K562 (cell line): ENCODE measurements around the gene MKNK2. TPM values are rescaled to one million over a fixed set of nuclear protein-coding genes. Genes with fewer than 3 reads are reported as not detected.

Experiments
- ATAC-seq: fragments of 200-7000 bp; cut with Tn5 transposase; 3 replicates; pipeline ENCODE4 v1.9.1; 2020; ENCODE audit warnings: moderate library complexity
- BruUV-seq: library from RNA; stranded (reverse); fragments of 400-500 nt; replicated peaks from 2 replicates; lab custom pipeline; 2021; lab: Mats Ljungman, UMichigan
- CTCF ChIA-PET: fragments of 300-600 bp; formaldehyde crosslinking; extraction: SDS; loops from one replicate; lab custom pipeline; 2021; ENCODE audit warnings: low intra/inter-chr PET ratio; lab: Yijun Ruan, JAX
- POLR2A ChIA-PET: fragments of 300-600, 350-650 bp; sonication (Branson Sonifier 250); formaldehyde crosslinking; extraction: SDS; loops from one replicate; lab custom pipeline; 2021; ENCODE audit warnings: antibody characterized with exemption, inconsistent platforms; lab: Yijun Ruan, JAX
- DNase-seq, 4 experiments: peaks; one replicate each; pipeline versions ENCODE4 v3.0.0 to v3.0.0-alpha.2; 2011 to 2018; ENCODE audit warnings: low spot score in 3 of 4, mixed read lengths in 3 of 4; ENCODE audit errors: extremely low read depth in 1 of 4
- FAIRE-seq: peaks from 2 replicates; lab custom pipeline; 2011; peaks lifted over from hg19 to GRCh38; lab: Jason Lieb, UNC
- H2AFZ ChIP-seq: 2 replicates; pipeline ENCODE4 v1.6.0; 2011; ENCODE audit warnings: low read depth, low read length, control low read depth, inconsistent platforms
- H3K27ac ChIP-seq: fragments of 200-600 bp; 3 replicates; pipeline ENCODE4 v1.8.0; 2011; ENCODE audit warnings: low read depth, mild to moderate bottlenecking, control low read depth, inconsistent platforms, low read length, moderate library complexity, mixed read lengths; ENCODE audit errors: extremely low read depth
- H3K27me3 ChIP-seq, 2 experiments: fragments of 300-600 bp in 1 of 2; 2 replicates in 1 of 2; 3 replicates in 1 of 2; pipeline versions ENCODE4 v1.6.0 to v1.8.0; 2011; ENCODE audit warnings: inconsistent platforms in 2 of 2, low read length in 2 of 2, mild to moderate bottlenecking in 1 of 2, mixed read lengths in 1 of 2, moderate library complexity in 1 of 2; ENCODE audit not compliant: control insufficient read depth in 2 of 2, insufficient read depth in 2 of 2
- H3K36me3 ChIP-seq: fragments of 300-600 bp; 3 replicates; pipeline ENCODE4 v1.8.0; 2011; ENCODE audit warnings: mild to moderate bottlenecking, low read length, inconsistent platforms; ENCODE audit not compliant: control insufficient read depth, insufficient read depth
- H3K4me1 ChIP-seq, 2 experiments: fragments of 200-600 bp in 1 of 2; replicated peaks in 1 of 2; 2 replicates in 1 of 2; 3 replicates in 1 of 2; pipeline versions ENCODE4 v1.5.1 to v1.8.0; 2011; ENCODE audit warnings: inconsistent platforms in 2 of 2, low read length in 2 of 2, mild to moderate bottlenecking in 1 of 2, mixed read lengths in 1 of 2, moderate library complexity in 1 of 2; ENCODE audit not compliant: control insufficient read depth in 2 of 2, insufficient read depth in 2 of 2
- H3K4me2 ChIP-seq: 2 replicates; pipeline ENCODE4 v1.6.1; 2011; ENCODE audit warnings: low read length, control low read depth, inconsistent platforms, mixed read lengths; ENCODE audit not compliant: insufficient read depth
- H3K4me3 ChIP-seq: fragments of 200-600 bp; sonication (generic), shearing (Covaris generic); 2 replicates; pipeline ENCODE4 v1.5.1; 2016; ENCODE audit warnings: control low read depth, inconsistent platforms
- H3K79me2 ChIP-seq: fragments of 200-600 bp; 3 replicates; pipeline ENCODE4 v1.8.0; 2011; ENCODE audit warnings: low read length, inconsistent platforms; ENCODE audit not compliant: control insufficient read depth, insufficient read depth
- H3K9ac ChIP-seq, 2 experiments: 2 replicates each; pipeline versions ENCODE4 v1.6.0 to v1.6.1; 2011; ENCODE audit warnings: low read depth in 2 of 2, low read length in 2 of 2, control low read depth in 1 of 2, inconsistent platforms in 1 of 2, mild to moderate bottlenecking in 1 of 2, mixed read lengths in 1 of 2; ENCODE audit not compliant: insufficient read depth in 1 of 2
- H3K9me1 ChIP-seq: one replicate; pipeline ENCODE4 v1.6.0; 2011; ENCODE audit warnings: inconsistent platforms, mild to moderate bottlenecking, low read length, moderate library complexity; ENCODE audit not compliant: control insufficient read depth, insufficient read depth
- H3K9me3 ChIP-seq: replicated peaks from 2 replicates; pipeline ENCODE4 v1.5.1; 2011; ENCODE audit warnings: low read depth, low read length, inconsistent platforms; ENCODE audit not compliant: control insufficient read depth, insufficient read depth
- H4K20me1 ChIP-seq: replicated peaks from 2 replicates; pipeline ENCODE4 v1.6.1; 2011; ENCODE audit warnings: low read length, inconsistent platforms, mixed read lengths; ENCODE audit not compliant: control insufficient read depth, insufficient read depth
- CBFB ChIP-seq: sonication (generic); formaldehyde crosslinking; IDR thresholded peaks from 2 replicates; pipeline ENCODE4 v1.4.0; 2020; ENCODE audit warnings: mild to moderate bottlenecking, missing genetic modification reagents
- PRDM10 ChIP-seq: fragments of 450-650 bp; IDR thresholded peaks from 2 replicates; pipeline ENCODE4 v1.6.1; 2018; ENCODE audit not compliant: partially characterized antibody
- WGBS: fragments of 100-300 bp; shearing (Covaris generic); methylation state at CpG from one replicate; pipeline ENCODE4 v1.1.6; 2016; ENCODE audit warnings: low coverage, mixed read lengths; ENCODE audit not compliant: insufficient coverage; ENCODE audit errors: missing lambda C conversion rate; 5-methylcytosine and 5-hydroxymethylcytosine counted together
- in situ Hi-C: fragments of 300-500 bp; cut with MboI; formaldehyde crosslinking; loops from 4 replicates; pipeline ENCODE4 v1.15.0; 2018; ENCODE audit warnings: inconsistent platforms, mixed read lengths
- intact Hi-C: fragments of 100-400 bp; cut with micrococcal nuclease; formaldehyde crosslinking; loops from 2 replicates; pipeline ENCODE4 v1.14.2; 2022
- polyA plus RNA-seq, 8 experiments: library from polyadenylated mRNA; depleted of rRNA in 4 of 8; stranded (reverse) in 5 of 8; unstranded in 3 of 8; fragments of >200 nt; fragmentation: Nextera tagmentation in 2 of 8; fragmentation: Illumina TruSeq in 1 of 8; extraction: Ambion mirVana in 2 of 8; extraction: Trizol in 1 of 8; gene quantifications; 2 replicates each; pipeline versions ENCODE4 v1.2.1 to v1.2.3, GENCODE V29; 2011 to 2014; ENCODE audit warnings: inconsistent platforms in 1 of 8, missing spikeins in 1 of 8
- total RNA-seq, 7 experiments: library from RNA; depleted of rRNA in 6 of 7; stranded (reverse); fragments of >200 nt in 6 of 7; fragmentation: Illumina TruSeq in 2 of 7; extraction: Trizol in 2 of 7; gene quantifications; 2 replicates each; pipeline versions ENCODE4 v1.2.1 to v1.2.3, GENCODE V29; 2011 to 2021; ENCODE audit warnings: low replicate concordance in 1 of 7

Gene MKNK2
- total and polyA plus RNA-seq, 9 of the 15 experiments (the other 6 are each of a cell fraction or from before 2014, with no cell fraction given), result 5.1 to 191 (median 51.9) TPM

- WGBS, result 24% methylated on average over 4 of the region's 4 CpGs
- ATAC-seq (no peak), DNase-seq (no peak)
- H3K4me3 ChIP-seq, result no peak overlapping the region
- TF ChIP-seq CBFB (CRISPR knock-in tag), result no peak
- peak; percentile 71 for TF ChIP-seq PRDM10
- TF ChIP-seq, all 486 proteins: peak for 1
- H3K27me3 ChIP-seq, result no peaks in the 10 kb centered on the region
- BruUV-seq, result no TSS peak
- H4K20me1 ChIP-seq, result no peaks in the 10 kb centered on the region
- H2AFZ ChIP-seq, result no peak overlapping the region
- no peak overlapping the region for H3K9ac ChIP-seq
- no peak overlapping the region for H3K4me2 ChIP-seq
- no peak overlapping the region for H3K27ac ChIP-seq
- H3K9me3 ChIP-seq, result no peaks in the 10 kb centered on the region
- H3K79me2 ChIP-seq, result no peaks in the 10 kb centered on the region; the same call in 2 of the 3 replicates
- POLR2A ChIA-PET, result no interaction called here
- in situ Hi-C loops, result no loop called here
- H3K9me1 ChIP-seq, result no peaks in the 10 kb centered on the region
- no peak for FAIRE-seq
- H3K36me3 ChIP-seq, result no peaks in the 10 kb centered on the region
- peaks cover 0 to 10% of the 10 kb centered on the region in 2 experiments; a peak in 2 of 5 replicates for H3K4me1 ChIP-seq
- CTCF ChIA-PET, result no interaction called here
- intact Hi-C loops, result no loop called here
Measured at GRCh38 chr19:2003874-2004273, 47.2 kb downstream of the MKNK2 start.
